Hepatocyte (in vitro differentiated cells): ENCODE results near the gene TP53.

ENCODE experiments used
- EZH2 ChIP-seq: fragments of 200-600 bp; sonication (generic); IDR thresholded peaks from 2 replicates; pipeline ENCODE4 v1.6.1; 2016; ENCODE audit warnings: antibody characterized with exemption, mild to moderate bottlenecking, borderline replicate concordance
- TF ChIP-seq, protein P1 (sequence below): fragments of 200-600 bp; sonication (generic); IDR thresholded peaks from 2 replicates; pipeline ENCODE4 v1.5.1; 2016; ENCODE audit warnings: antibody characterized with exemption, mild to moderate bottlenecking; ENCODE audit not compliant: poor library complexity

DNA sequence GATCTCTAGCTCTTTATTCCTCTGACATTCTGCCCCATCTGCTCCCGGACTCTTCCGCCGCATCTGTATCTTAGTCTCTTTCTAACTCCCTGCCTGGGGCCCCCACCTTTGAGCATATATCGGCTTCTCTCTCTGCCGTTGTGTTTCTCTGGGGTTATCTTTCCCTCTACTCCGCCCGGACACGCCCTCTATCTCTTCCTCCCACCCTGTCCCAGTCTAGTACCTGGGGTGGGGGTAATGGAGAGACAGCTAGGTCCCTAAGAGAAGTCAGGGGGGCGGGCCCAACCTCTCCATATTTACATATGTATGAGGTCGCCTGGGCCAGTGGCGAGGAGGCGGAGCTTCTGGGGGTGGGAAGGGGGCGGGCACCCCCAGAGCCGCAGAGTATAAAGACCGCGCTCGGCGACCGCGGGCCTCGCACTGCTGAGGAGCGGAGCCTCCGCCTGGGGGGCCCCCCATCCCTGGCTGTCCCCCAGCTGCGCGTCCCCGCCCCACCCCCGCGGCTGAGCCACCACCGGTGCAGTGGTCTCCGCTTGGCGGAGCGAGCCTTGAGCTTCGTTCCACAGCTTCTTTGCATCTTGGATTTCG, 36.7 kb downstream of the TP53 start, which contains the start of gene ATP1B2:
- TF ChIP-seq, protein P1, sequence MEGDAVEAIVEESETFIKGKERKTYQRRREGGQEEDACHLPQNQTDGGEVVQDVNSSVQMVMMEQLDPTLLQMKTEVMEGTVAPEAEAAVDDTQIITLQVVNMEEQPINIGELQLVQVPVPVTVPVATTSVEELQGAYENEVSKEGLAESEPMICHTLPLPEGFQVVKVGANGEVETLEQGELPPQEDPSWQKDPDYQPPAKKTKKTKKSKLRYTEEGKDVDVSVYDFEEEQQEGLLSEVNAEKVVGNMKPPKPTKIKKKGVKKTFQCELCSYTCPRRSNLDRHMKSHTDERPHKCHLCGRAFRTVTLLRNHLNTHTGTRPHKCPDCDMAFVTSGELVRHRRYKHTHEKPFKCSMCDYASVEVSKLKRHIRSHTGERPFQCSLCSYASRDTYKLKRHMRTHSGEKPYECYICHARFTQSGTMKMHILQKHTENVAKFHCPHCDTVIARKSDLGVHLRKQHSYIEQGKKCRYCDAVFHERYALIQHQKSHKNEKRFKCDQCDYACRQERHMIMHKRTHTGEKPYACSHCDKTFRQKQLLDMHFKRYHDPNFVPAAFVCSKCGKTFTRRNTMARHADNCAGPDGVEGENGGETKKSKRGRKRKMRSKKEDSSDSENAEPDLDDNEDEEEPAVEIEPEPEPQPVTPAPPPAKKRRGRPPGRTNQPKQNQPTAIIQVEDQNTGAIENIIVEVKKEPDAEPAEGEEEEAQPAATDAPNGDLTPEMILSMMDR = no peak
- no peak for TF ChIP-seq EZH2
